DOHH2 (cell line): ENCODE results near the gene PDZRN3.

Experiments used
- H3F3A ChIP-seq: fragments of 200-600 bp; sonication (generic), shearing (Covaris generic); 2 replicates; pipeline ENCODE4 v1.6.0; 2016; ENCODE audit warnings: antibody characterized with exemption, mild to moderate bottlenecking; ENCODE audit not compliant: control insufficient read depth, insufficient read depth
- H3K27ac ChIP-seq: fragments of 200-600 bp; sonication (generic); 2 replicates; pipeline ENCODE4 v1.5.1; 2014; ENCODE audit warnings: low read depth, mild to moderate bottlenecking, low read length, moderate library complexity
- H3K27me3 ChIP-seq: fragments of 200-600 bp; sonication (generic); 2 replicates; pipeline ENCODE4 v1.6.1; 2014; ENCODE audit warnings: mild to moderate bottlenecking, low read length, mixed read lengths; ENCODE audit not compliant: control insufficient read depth
- H3K36me3 ChIP-seq: fragments of 200-600 bp; sonication (generic); 2 replicates; pipeline ENCODE4 v1.6.1; 2014; ENCODE audit warnings: mild to moderate bottlenecking, low read length, moderate library complexity, mixed read lengths; ENCODE audit not compliant: control insufficient read depth
- H3K4me1 ChIP-seq: fragments of 200-600 bp; sonication (generic); 2 replicates; pipeline ENCODE4 v1.6.1; 2014; ENCODE audit warnings: mild to moderate bottlenecking, low read length, mixed read lengths; ENCODE audit not compliant: control insufficient read depth
- H3K4me2 ChIP-seq: fragments of 200-600 bp; sonication (generic); 2 replicates; pipeline ENCODE4 v1.6.0; 2014; ENCODE audit warnings: mild to moderate bottlenecking, low read length, moderate library complexity
- H3K4me3 ChIP-seq: fragments of 200-600 bp; sonication (generic); 2 replicates; pipeline ENCODE4 v1.5.1; 2014; ENCODE audit warnings: mild to moderate bottlenecking, low read length, mixed read lengths
- H3K79me2 ChIP-seq: fragments of 200-600 bp; sonication (generic); 2 replicates; pipeline ENCODE4 v1.6.1; 2014; ENCODE audit warnings: mild to moderate bottlenecking, low read length, mixed read lengths; ENCODE audit not compliant: control insufficient read depth
- H3K9me2 ChIP-seq: fragments of 200-600 bp; sonication (generic); replicated peaks from 2 replicates; pipeline ENCODE4 v1.6.1; 2014; ENCODE audit warnings: mild to moderate bottlenecking, low read length, mixed read lengths; ENCODE audit not compliant: control insufficient read depth
- H3K9me3 ChIP-seq: fragments of 200-600 bp; sonication (generic); 2 replicates; pipeline ENCODE4 v1.6.1; 2014; ENCODE audit warnings: antibody characterized with exemption, low read length, mixed read lengths; ENCODE audit not compliant: control insufficient read depth, insufficient read depth
- H4K20me1 ChIP-seq: fragments of 200-600 bp; sonication (generic); 2 replicates; pipeline ENCODE4 v1.6.0; 2014; ENCODE audit warnings: low read depth, mild to moderate bottlenecking, antibody characterized with exemption, low read length, moderate library complexity; ENCODE audit not compliant: control insufficient read depth, insufficient read depth
- EZH2phosphoT487 ChIP-seq: fragments of 200-600 bp; sonication (generic); IDR thresholded peaks from 2 replicates; pipeline ENCODE4 v1.6.1; 2017; ENCODE audit warnings: borderline replicate concordance, mild to moderate bottlenecking, antibody characterized with exemption, low read length, moderate library complexity, mixed read lengths
- TF ChIP-seq, protein P1 (sequence below): fragments of 200-600 bp; sonication (generic); IDR thresholded peaks from one replicate; pipeline ENCODE4 v1.5.1; 2014; ENCODE audit warnings: antibody characterized with exemption, mild to moderate bottlenecking, low read depth, low read length; ENCODE audit not compliant: poor library complexity, severe bottlenecking

Gene PDZRN3

DNA sequence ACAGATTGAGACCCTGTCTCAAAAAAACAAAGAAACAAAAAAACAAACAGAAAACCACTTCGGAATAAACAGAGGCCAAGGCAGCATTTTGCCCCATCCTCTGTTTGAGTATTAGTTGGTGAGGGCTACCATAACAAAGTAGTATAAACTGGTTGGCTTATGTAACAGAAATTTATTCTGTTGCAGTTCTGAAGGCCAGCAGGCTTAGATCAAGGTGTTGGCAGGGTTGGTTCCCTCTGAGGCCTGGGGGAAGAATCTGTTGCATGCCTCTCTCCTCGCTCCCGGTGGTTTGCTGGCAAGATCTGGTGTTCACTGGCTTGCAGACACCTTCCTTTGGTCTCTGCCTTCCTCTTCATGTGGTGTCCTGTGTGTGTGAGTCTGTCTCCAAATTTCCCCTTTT is 261.6 kb downstream of the PDZRN3 start:
- Histone ChIP-seq H3K79me2 (no peaks in the 10 kb centered on the region), H4K20me1 (no peaks in the 10 kb centered on the region), H3K9me2 (no peaks in the 10 kb centered on the region), H3K9me3 (no peaks in the 10 kb centered on the region), H3K4me2 (no peak overlapping the region), H3K36me3 (no peaks in the 10 kb centered on the region), H3K27ac (no peak overlapping the region), H3K4me1 (no peaks in the 10 kb centered on the region), H3K4me3 (no peak overlapping the region), H3F3A (no peaks in the 10 kb centered on the region), H3K27me3 (no peaks in the 10 kb centered on the region)
- no peak for TF ChIP-seq EZH2phosphoT487
- TF ChIP-seq, protein P1, sequence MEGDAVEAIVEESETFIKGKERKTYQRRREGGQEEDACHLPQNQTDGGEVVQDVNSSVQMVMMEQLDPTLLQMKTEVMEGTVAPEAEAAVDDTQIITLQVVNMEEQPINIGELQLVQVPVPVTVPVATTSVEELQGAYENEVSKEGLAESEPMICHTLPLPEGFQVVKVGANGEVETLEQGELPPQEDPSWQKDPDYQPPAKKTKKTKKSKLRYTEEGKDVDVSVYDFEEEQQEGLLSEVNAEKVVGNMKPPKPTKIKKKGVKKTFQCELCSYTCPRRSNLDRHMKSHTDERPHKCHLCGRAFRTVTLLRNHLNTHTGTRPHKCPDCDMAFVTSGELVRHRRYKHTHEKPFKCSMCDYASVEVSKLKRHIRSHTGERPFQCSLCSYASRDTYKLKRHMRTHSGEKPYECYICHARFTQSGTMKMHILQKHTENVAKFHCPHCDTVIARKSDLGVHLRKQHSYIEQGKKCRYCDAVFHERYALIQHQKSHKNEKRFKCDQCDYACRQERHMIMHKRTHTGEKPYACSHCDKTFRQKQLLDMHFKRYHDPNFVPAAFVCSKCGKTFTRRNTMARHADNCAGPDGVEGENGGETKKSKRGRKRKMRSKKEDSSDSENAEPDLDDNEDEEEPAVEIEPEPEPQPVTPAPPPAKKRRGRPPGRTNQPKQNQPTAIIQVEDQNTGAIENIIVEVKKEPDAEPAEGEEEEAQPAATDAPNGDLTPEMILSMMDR: no peak

DNA sequence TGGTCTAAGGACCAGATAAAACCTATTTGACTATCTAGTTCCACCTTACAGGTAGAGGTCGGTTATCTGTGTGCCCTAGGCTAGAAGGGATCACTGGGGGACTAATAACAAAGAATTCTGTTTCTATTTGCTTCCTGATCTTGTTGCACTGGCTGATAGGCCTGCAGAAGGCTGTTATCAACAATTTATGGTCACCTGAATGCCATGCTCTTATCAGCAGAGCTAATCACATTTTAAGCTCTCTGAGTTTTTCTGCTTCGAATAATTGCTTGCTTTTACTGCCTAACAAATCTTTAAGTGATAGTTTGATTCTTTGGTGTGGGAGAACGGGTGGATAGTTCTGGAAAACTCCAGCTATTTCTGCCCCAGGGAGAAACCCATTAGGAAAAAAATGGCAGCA is 263.1 kb downstream of the PDZRN3 start:
- H3K9me3 ChIP-seq: no peaks in the 10 kb centered on the region
- no peak overlapping the region for H3K27ac ChIP-seq
- no peaks in the 10 kb centered on the region for H3K4me1 ChIP-seq
- no peak overlapping the region for H3K4me2 ChIP-seq
- no peak overlapping the region for H3K4me3 ChIP-seq
- H3K9me2 ChIP-seq: no peaks in the 10 kb centered on the region
- H3F3A ChIP-seq: no peaks in the 10 kb centered on the region
- no peaks in the 10 kb centered on the region for H3K79me2 ChIP-seq
- TF ChIP-seq EZH2phosphoT487: no peak
- TF ChIP-seq, protein P1: no peak
- H3K27me3 ChIP-seq: no peaks in the 10 kb centered on the region
- H4K20me1 ChIP-seq: no peaks in the 10 kb centered on the region
- no peaks in the 10 kb centered on the region for H3K36me3 ChIP-seq

DNA sequence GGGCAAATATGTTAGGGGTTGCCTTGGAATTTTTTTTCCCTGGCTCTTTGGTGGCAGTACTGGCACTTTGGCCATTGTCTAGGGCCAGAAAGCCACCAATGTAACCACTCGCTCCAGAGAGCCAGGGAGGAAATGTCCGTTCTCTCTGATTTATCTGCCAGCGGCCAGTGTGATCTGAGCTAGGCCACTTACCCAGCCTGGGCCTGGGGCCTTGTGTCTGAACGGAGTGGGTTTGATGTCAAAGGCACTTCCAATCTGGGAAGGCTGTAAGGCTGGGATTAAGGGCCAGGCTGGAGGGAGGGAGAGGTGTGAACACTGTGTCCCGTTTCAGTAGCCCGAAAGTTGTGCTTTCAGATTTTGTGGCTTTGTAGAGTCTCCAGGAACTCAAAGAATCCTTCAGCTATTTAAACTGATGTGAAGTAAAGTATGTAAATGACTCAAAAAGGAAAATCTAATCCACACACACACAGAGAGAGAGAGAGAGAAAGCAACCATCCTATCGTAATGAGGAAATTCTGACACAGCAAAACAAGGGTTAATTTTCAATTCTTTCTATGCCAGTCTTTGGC is 271.0 kb downstream of the PDZRN3 start:
- Histone ChIP-seq H3K79me2 (no peaks in the 10 kb centered on the region), H3F3A (no peaks in the 10 kb centered on the region), H3K4me1 (no peaks in the 10 kb centered on the region), H4K20me1 (no peaks in the 10 kb centered on the region), H3K4me3 (no peak overlapping the region), H3K36me3 (no peaks in the 10 kb centered on the region), H3K27ac (no peak overlapping the region), H3K9me3 (no peaks in the 10 kb centered on the region), H3K9me2 (no peaks in the 10 kb centered on the region), H3K4me2 (no peak overlapping the region), H3K27me3 (no peaks in the 10 kb centered on the region)
- TF ChIP-seq, protein P1: no peak
- TF ChIP-seq EZH2phosphoT487: no peak
